Fibroblast of upper back skin (primary cell): Measurements from ENCODE around the gene PLA2G4E.

ENCODE experiments used
- DNase-seq: peaks from one replicate; pipeline ENCODE4 v3.0.0-alpha.2; 2013

Gene PLA2G4E

GRCh38 chr15:42018306-42019224 is 2.3 kb downstream of the PLA2G4E start:
- DNase-seq: no peak

- no peak for DNase-seq
These were observed 3.9 kb downstream of the PLA2G4E start for GRCh38 chr15:42016971-42017370.

DNA sequence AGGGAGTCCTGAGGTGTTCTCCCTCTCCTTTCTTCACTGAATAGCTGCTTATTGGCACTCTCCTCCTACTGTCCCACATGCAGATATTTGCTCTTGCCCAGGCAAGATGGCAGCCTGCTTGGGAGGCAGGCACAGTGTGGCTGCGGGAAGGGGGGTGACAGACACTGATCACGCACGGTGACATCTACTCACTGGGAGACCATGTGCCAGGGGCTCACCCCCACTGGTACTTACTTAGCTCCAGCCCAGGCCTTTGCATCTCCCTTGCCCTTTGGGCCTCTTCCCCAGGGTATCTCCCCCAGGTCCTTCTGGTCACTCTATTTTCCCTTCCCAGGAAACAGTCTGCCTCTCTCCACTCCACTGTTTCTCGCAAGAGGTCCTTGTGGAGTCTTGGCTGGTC is 6.4 kb downstream of the PLA2G4E start:
- DNase-seq: no peak

DNA sequence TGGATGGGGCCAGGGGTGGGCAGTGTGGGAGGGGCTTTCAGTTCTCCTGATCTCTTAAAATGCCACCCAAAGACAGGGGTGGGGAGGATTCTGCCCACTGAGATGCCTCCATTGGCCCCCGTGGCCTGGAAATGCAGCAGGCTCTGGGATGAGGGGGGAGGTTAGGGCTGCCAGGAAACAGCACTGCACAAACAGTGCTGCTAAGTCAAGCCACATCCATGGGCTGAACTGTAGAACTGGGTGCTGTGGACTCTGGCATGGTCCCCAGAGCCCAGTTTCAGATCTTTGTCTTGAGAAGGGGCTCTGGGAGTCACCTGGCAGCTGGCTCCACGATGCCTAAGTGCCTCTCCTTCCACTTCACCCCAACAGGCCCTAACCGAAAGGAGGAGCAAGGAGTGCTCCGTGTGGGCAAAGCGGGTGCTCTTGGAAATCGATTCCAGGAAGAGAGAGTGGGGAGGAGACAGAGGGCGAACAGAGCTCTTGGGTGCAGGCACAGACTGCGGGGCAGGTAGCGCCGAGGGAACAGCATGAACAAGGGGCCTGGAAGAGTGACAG is 7.8 kb downstream of the PLA2G4E start:
- DNase-seq: no peak

DNA sequence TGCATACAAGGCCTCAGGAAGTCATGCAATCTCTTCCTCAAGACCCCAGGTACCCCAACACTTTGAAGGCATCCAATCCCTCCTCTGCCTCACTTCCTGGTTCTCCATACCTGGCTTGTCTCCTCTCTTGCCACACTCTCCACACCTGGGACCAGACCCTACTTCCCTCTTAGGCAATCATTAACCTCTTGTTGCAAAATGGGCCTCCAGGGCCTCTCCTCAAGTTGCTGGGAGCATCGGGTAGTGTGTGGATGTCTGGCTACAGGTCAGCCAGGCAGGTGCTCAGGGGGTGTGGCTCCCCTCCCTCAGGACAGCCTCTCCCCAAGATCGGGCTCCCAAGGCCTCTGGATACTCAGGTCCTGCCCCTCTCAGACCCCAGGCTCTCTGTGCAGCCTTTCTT is 8.6 kb downstream of the PLA2G4E start:
- no peak for DNase-seq

DNA sequence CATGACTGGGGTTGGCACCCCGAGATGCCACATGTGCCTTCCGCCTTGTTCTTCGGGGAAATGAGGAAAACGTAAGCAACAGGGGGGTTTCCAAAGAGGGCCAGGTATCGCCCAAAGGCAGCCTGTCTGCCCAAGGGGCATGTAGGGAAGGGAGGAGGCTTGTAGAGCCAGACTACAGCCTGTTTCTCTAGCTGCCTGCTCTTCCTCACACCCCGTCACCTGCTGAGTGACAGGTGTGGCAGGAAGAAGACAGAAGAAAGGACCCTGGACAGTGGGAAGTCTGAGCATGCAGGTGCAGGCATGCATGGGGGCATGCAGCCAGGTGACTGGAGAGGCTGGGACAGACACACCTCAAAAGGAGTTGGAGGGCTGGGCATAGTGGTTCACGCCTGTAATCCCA is 9.8 kb downstream of the PLA2G4E start:
- no peak for DNase-seq

- DNase-seq: no peak
These were observed 10.4 kb downstream of the PLA2G4E start for GRCh38 chr15:42010434-42010833.

- DNase-seq: no peak
These were observed 11.4 kb downstream of the PLA2G4E start for GRCh38 chr15:42009474-42009873.

- DNase-seq: no peak
These were observed 11.8 kb downstream of the PLA2G4E start for GRCh38 chr15:42009022-42009421.

DNA sequence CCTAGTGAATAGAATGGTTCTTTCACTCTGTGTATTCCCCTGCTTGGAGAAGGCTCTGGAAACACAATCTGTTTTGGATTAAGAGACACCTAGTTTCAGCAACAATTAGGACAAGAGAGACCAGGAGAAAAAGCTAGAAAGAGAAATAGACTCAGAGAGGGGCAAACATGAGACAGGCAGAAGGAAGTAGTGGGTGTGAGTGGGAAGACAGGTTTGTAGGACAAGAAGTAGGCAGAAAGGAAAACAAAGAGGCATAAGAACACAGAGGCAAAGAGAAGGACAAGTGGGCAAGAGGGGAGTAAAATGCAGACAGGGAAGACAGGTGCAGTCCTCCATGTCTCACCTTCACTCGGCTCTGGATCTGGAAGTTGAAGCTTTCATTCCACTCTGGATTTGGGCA is 13.5 kb downstream of the PLA2G4E start:
- DNase-seq: no peak

DNA sequence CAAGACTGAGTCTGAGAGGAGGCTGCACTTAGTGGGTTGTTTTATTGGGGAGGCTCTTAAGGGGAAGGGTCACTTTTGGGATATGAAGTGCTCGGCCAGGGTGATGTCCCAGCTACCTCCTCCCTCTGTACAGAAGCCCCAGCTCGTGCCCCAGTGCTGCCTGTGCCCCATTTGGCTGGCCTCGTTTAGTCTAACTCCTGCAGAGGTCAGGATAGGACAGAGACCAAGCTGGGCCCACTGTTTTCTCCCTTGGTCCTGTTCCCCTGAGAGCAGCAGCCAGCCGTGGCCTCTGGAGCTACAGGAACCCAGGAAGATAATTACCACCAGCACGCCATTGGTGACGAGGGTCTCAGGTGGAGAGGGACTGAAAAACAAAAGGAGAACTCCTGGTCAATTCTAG is 18.5 kb downstream of the PLA2G4E start:
- no peak for DNase-seq

GRCh38 chr15:42001236-42001635 is 19.6 kb downstream of the PLA2G4E start:
- no peak for DNase-seq

DNA sequence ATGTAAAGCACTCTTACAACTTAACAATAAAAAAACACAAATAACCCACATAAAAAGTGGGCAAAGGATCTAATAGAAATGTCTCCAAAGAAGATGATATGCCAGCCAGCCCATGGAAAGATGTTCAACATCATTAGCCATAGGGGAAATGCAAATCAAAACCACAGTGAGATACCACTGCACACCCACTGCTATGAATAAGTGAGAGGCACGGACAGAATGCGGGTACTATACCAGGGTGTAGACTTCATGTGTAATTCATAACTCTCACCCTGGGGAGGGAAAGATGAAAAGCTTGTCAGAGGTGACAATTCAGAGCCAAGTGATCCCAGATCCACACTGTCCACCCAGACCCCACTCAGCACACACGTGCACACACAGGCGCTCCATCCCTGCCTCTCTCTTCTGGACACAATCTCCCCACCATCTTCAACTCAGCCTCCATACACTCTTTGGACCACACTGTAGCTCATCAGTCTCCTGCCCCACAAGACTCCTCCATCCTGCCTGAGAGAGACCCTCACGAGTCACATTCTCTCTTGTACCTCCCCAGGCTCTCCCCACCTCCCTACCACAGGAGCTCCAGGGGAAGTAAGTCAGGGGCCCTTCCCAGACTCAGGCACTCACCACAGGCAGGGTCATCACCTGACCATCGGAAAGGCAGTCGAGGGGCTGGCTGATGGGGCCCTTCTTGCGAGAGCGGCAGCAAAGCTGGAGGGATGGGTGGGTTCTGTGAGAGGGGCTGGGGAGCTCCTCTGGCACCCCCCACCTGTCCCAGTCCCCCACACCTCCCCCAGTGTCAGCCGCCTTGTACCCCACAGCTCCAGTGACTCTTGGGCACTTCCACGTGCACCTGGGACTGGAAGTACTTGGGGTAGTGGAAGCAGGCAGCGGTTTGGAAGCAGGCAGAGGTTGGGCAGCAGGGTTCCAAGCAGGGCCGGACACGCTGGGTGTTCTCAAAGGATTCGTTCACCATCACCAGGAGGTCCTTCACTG is 21.3 kb downstream of the PLA2G4E start:
- no peak for DNase-seq

DNA sequence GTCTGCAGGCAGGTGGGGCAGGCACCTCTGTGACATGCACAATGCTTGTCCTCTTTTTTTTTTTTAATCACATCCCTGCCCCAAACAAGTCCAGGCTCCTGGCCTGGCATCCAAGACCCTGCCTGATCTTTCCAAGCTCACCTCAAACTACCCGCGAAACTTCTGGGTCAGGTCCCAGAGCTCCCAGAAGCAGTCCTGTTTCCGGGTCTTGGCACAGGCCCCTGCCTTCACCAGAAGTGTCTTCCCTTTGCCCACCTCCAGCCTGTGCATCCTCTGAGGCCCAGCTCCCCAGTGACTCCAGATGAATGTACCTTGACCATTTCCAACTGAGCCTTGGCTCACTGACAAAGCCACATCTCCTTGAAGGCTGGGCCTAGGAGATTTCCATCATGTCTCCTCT is 23.0 kb downstream of the PLA2G4E start:
- no peak for DNase-seq

DNA sequence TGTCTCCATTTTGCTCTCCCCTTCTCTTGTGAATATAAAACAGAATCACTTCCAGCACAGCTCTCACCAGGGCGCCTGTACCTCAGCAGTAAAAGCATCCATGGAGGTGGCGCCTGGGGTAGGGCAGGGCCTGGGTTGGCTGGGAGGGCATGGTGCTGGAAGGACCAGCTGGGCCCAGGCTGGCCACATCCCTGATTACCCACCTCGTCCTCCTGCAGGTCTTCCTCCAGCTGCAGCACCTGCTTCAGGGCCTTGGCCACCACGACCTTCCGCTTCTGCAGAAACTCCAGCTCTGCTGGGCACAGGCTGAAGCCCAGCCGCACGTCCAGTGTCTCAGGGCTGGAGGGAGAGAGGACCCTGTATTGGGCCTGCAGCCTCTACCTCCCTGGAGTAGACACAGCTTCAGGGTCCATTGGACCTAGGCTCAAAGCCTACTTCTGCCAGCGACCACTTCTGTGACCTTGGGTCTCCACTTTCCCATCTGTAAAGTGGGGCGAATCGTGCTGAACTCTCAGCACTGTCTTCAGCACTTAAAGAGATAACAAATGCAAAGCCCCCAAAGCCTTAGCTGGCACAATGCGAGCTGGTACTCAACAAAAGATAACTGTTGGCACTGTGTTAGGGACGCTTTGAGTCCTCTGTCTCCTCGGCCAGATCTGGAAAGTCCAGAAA is 23.8 kb downstream of the PLA2G4E start:
- no peak for DNase-seq

DNA sequence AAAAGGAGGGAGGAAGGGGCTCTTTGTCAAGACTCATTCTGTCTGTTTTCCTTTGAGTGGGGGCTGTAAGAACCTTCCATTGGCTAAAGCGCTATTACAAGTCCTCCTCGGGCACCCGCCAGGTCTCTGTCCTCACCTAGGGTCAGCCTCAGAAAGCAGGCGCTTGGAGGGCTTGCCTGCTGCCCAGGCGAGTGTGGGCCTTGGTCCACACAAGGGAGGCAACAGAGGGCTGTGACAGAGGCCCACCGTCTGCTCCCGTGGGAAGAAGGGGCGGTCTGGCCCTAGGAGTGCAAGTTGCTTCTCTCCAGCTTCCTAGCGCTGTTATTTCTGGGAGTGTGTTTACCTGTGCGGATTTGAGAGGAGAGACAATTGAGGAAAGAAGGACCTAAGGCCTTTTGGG is 24.5 kb downstream of the PLA2G4E start:
- DNase-seq: no peak

- no peak for DNase-seq
These were observed 25.4 kb downstream of the PLA2G4E start for GRCh38 chr15:41995476-41995855.

DNA sequence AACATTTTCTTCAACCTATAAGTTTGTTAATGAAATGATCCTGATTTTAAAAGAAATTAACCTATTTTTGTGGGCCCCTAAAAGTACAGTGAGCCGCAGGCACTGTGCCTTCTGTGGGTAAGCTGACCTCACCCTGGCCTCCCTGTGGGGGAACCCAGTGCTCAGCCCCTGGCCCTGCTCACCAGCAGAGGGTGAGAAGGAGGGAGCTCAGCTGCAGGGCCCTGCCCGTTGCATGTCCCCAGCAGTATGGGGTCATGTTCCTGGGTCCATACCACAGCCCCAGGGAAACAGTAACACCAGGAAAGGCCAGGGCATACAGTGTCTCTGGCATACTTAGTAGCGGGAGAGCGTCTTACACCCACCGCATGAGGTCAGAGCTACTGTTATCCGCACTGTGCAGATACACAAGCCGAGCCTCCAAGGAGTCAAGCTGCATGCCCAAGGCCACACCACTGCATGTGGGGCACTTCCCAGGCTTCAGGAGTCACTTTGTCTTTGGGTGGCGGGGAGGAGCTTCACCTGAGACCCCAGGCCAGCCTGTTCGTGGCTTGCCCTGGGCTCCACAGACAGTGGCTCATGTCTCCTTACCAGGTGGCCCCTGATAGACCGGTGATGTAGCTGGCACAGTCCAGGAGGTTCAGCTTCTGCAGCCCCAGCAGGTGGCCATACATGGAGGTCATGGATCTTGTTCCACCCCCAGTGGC is 25.9 kb downstream of the PLA2G4E start:
- DNase-seq: no peak

- no peak for DNase-seq
These were observed 26.6 kb downstream of the PLA2G4E start for GRCh38 chr15:41994171-41994650.

DNA sequence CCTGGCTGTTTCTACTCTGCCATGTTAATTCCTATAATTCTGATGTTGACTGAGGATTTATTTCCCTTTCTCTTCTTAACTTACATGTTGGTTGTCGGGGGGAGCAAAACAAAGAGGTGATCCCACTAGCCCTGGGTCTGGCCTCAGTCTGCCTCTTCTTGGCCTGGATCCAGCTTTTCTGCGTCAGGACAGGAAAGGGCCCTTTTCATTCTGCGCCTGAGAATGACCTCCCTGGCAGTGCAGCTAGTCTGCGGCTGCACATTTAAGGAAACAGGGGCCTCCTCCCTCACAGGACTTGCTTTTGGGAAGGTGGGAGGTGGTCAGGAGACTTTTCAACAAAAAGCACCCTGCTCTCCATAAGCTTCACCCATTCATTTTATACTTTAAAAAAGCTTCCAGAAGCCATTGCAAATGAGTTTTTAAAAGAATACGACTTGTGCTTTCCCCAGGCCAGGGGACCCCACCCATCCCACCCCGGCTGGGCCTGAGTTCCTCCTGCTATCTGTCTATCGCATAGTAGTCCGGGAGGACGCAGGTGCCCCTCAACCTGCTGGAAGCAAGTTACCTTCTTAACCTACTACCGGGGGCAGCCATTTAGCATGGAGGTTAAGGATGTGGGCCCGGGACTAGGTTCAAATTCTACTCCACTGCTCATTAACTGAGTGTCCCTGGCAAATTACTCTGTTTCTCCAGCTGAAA is 27.2 kb downstream of the PLA2G4E start:
- DNase-seq: no peak

DNA sequence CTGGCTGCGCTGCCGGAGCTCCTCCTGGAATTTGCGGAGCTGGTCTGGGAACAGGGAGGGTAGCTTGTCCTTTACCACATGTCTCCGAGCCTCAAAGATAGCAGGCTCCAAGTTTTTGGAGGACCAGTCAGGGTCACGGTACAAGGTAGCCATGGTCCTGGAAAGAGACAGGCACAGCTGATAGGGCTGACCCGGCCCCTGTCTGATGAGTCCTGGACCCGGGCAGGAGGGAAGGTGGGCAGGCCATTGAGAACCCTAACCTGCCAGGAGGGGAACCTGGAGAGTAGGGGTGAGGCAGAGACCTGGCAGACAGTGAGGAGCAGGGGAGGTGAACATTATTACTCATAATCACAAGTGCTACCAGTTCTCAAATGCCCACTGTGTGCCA is 28.0 kb downstream of the PLA2G4E start:
- no peak for DNase-seq
